Stimulated activated CD4-positive, alpha-beta T cell treated with anti-CD3 and anti-CD28 coated beads, Interleukin-4, amount 100 ng/mL, for 1 hour (primary cell): ENCODE data around the gene SERPINA10.

Experiments used
- DNase-seq: peaks from one replicate; pipeline ENCODE4 v3.0.0-alpha.2; 2020

Gene SERPINA10, protein sequence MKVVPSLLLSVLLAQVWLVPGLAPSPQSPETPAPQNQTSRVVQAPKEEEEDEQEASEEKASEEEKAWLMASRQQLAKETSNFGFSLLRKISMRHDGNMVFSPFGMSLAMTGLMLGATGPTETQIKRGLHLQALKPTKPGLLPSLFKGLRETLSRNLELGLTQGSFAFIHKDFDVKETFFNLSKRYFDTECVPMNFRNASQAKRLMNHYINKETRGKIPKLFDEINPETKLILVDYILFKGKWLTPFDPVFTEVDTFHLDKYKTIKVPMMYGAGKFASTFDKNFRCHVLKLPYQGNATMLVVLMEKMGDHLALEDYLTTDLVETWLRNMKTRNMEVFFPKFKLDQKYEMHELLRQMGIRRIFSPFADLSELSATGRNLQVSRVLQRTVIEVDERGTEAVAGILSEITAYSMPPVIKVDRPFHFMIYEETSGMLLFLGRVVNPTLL

DNA sequence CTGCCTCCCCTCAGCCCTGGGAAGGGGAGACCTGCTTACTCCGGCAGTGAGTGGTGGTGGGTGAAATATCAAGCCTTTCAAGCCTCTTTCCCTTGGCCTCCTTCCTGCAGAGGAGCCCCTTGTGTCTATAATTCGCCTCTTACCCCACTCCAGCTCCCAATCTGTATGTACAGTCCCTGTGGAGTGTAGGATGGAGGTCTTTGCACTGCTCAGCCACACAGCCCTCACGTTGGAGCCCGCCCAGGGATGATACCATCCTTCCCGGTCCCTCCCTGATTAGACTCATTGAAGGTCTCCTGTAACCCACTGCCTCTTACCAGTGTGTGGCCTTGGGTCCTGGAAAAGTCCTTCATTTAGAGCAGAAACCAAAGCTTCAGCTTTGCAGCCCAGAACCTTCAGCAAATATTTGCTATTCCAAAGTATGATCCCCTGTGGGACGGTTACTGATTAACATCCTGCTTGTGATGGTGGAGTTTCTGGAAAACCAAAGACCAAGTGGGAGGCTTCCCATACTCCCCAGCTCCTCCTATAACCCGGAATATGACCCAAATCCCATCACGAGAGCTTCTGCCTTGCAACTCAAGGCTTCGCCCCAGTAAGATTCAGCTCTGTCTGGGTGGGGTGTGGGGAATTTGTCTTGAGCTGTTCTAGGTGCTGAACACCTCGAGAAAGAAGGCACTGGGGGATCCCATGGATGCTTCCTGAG is at the start of gene SERPINA10:
TSS of gene SERPINA10 (minus strand) at position 397 of the 706 bp plus-strand sequence. CDS start 2,675 bp downstream, outside the sequence.
- DNase-seq = no peak

DNA sequence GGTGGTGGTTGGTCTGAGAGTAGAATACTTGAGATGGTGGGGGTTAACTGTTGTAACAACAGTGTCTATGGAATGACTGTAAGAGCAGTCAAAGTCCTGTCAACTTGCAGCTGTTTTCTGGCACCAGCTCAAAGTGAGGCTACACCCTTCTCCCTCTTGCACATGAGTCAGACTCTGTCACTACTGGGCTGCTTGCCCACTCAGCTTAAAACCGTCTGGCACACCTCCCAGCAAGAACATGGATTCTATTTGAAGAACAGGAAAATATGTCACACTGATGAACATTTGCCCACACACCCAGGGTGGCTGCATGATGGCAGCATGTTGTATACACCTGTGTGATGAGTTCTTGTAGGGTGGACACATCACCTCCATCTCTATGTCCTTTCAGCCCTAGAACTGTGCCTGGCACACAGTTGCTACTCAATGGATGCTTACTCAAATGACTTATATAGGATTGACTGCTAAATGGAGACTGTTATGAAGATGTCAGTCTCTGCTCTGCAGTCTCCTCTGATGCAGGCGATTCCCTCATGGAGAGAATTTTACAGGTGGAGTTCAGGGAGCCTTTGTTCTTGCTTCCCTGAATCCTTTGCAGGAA is 49.4 kb upstream of the SERPINA10 start:
- DNase-seq = peak; percentile 11

DNA sequence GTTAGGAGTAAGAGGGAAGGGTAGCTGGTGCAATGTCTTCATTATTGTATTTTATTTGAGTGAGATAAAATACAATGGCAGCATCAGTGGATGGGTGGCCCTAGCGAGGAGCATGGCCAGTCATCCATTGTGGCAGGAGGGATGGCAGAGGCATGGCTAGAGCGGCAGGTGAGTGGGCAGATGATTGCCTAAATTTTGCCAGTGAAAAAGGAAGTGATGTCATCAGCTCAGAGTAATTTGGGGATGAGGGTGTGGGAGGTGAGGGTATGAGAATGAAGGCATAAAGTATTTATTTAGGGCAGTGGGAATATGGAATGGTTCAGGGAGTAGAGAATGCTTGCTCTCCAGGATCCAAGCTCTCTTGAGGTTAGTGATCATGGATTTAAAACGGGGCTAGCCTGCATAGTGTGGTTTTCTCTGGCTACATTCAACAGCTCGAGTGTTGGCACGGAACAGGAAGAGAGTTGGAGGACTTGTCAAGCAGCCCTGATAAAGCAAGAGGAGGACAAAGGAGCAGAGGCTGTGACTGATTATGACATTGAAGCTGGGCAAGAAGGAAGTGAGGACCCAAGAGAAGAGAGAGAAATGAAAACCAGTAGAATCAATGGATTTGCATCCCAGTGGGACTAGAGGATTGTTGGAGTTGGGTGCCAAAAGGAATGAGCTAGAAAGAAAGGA is 48.7 kb upstream of the SERPINA10 start:
- DNase-seq = no peak

DNA sequence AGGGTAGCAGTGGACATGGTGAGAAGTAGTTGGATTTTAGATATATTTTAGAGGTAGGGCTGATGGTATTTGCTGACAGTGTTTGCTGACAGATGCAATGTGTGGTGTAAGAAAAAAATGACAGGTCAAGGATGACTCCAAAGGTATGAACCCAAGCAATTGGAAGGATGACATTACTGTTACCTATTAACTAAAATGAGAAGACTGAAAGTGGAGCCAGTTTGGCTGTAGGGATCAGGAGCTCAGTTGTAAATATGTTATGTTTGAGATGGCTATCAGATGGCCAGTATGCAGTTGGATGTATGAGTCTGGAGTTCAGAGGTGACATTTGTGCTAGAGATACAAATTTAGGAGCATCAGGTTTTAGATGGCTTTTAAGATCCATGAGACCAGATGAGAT is 47.5 kb upstream of the SERPINA10 start:
- no peak for DNase-seq

DNA sequence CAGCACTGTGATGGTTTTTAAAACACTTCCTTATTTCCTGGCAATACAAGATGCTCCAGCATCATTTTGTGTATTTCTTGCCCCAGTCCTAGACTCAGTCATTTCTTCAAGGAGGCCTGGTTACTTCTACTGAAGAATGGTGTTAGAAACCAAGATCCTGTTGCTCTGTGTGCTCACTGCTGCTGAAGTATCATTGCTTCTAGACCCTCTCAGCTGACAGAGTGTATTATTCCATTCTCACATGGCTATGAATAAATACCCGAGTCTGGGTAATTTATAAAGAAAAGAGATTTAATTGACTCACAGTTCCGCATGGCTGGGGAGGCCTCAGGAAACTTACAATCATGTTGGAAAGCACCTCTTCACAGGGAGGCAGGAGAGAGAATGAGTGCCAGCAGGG is 45.0 kb upstream of the SERPINA10 start:
- DNase-seq = no peak

DNA sequence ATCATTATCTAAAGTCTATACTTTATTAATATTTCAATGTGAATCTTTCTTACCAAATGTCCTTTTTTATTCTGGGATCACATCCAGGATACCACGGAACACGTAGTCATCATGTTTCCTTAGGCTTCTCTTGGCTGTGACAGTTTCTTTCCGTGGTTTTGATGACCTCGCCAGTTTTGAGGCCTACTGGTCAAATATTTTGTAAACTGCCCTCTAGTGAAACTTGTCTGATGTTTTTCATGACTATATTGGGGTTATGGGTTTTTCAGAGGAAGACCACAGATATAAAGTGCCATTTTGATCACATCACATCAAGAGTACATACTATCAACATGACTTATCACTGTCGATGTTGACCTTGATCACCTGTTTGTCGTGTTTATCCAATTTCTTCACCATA is 44.2 kb upstream of the SERPINA10 start:
- no peak for DNase-seq

DNA sequence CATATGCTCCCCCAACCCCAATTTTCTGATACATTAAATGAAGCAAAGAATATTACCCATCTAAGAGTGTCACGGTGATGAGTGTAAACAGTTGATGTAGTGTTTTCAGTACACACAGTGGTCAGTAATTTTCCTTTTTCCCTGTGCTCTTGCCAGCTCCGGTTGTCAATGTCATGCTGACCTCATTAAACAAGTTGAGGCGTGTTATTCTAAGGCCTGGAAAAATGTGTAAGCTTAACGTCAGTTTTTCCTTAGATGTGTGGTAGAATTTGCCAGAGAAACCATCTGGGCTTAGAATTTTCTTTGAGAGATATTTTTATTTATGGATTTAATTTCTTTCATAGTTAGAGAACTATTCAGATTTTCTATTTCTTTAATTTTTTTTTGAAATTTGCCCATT is 41.8 kb upstream of the SERPINA10 start:
- DNase-seq = no peak

DNA sequence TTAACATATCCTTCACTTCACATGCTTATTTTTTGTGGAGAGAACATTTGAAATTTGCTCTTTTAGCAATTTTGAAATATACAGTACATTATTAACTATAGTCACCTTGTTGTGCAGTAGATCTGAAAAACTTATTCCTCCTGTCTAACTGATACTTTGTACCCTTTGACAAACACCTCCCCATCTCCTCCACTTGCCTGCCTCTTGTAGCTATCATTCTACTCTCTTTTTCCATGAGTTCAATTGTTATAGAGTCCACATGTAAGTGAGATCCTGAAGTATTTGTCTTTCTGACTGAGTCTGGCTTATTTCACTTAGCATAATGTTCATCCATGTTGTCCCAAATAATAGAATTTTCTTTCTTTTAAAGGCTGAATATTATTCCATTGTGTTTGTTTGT is 39.5 kb upstream of the SERPINA10 start:
- DNase-seq = no peak

DNA sequence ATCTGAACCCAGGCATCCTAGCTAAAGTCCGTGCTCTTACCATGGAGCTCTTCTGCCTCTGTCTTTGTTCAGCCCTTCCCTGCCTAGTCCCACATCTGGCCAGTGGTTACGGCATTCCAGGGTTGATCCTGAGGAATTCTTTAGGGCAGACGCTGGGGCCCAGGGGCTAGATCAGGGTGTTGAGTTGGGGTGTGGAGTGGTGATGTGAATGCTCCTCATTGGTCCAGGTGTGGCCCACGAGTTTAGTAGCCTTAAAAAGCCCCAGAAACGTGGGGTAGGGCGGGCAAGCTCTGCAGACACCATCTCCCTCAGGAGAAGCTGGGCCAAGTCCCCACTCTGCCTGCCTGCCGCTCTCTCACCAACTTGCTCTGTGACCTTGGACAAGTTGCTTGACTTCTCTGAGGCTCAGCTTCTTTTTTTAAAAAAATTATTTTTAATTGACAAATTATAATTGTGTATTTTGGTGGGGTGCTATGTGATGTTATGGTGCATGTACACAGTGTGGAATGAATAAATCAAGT is 39.1 kb upstream of the SERPINA10 start:
- DNase-seq = no peak

DNA sequence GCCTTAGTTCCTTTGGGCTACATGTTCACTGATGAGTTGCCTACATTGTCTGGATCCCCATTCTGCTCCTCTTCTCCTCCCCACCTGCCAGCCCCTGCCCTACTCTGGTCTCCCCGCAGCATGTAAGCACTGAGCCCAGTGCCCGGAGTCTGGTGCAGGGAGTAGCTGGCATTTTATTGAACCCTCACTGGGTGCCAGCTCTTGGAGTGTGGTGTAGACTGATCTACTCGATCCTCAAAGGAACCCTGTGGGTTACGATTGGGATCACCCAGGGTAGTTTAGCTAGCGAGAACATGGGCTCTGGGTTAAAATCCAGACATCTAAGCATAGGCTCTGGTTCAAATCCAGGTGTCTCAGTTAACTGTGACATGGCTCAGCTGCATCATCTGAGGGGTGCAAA is 38.4 kb upstream of the SERPINA10 start:
- no peak for DNase-seq

DNA sequence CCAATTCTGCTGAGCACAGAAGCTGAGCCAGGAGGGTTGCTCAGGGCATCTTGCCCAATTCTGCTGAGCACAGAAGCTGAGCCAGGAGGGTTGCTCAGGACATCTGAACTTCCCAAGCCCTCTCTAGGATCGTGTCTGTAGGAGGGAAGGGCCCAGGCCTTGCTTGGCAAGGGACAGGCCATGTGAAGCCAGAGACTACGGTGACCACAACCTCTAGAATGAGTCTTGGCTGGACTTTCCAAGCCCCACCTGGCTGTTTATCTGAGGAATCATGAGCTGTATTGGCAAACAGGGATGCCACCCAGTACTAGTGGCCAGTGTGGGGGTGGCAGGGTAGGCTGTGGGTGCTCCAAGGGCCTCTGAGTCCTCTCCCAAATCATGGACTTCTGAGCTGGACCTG is 37.8 kb upstream of the SERPINA10 start:
- DNase-seq = no peak

DNA sequence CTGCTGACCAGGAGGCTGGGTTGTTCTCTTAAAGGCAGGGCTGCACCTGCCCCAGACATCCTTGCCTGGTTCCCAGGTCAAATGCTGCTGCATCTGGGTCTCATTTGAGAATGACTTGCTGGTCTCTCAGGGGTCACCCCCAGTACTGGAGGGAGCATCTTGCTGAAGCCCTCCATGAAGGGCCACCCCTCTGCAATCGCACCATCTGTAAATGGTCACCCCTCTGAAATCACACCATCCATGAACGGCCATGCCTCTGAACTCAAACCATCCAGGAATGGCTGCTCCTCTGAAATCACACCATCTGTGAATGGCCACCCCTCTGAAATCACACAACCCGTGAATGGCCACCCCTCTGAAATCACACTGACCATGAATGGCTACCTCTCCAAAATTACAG is 37.4 kb upstream of the SERPINA10 start:
- DNase-seq = no peak

DNA sequence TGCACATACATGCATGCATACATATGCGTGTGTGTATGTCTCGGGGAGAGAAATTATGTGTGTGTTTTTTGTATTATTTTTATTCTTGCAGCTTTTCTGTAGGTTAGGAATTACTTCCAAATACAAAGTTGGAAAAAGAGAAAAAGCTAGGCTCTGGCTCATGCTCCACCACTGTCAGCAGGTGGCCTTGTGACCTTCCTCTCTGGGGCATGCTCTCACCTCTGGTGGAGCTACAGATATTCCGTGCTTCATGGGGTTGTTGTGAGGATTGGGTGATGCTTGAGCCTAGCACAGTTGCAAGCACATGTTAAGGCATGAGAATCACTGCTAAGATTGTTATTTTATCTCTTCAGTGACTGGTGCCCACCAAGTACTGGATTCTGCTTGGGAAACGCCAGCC is 36.8 kb upstream of the SERPINA10 start:
- no peak for DNase-seq

DNA sequence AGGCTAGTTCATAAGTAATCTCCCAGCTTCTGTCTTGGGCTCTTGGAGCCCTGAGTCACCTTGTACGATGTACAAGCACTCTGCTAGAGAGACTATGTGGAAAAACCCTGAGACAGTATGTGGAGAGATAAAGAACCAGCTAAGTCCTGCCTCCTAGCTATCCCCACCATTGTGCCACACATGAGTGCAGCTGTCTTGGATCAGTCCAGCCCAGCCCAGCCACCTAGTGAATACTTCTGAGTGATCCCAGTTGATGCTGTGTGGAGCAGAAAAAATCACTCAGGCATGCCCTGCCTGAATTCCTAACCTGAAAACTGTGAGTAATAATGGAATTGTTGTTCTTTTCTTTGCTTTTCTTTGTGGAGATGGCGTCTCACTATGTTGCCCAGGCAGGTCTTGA is 35.1 kb upstream of the SERPINA10 start:
- DNase-seq = no peak

DNA sequence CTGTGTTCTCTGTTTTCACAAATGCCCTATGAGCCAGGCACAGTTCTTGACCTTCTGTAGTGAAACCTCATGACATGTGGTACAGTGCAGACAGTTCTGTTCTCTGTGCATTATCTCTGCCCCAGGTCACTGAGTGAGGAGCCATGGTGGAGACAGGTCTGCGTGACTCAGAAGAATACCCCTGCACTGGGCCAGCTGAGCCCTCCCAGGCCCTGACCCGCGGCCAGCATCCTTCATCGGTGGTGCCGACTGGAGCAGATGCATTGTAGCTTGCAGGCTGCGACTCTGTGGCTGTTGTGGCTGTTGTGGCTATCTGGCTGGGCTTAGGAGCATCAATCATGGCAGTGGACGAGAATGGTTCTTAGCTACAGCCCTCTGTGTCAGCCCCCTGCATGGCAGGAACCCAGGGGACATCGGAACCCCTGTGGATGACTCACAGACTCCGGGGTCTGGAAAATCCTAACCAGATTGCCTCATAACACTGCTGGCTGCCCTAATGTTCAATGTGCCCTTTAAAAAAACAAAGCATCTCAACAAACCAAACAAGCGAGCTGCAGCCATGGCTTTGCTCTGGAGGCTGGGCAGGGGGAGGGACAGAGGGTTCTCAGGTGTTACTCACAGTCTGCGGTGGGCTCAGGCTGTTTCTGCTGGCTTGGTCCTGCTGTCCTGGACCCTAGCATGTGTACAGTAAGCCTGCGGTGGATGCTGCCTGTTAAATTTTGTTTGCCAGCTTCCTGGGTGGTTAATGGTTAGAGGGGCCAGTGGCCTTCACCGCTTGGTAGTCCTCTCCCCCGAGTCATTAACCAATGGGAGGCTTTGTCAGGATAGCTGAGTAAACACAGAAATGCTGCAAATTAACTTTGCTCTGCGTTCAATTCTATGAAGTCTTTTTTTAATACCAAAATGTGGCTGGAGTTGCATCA is 29.8 kb upstream of the SERPINA10 start, which contains the start of gene SERPINA6:
TSS of gene SERPINA6 (minus strand) at position 689 of the 923 bp plus-strand sequence. CDS start 8,688 bp downstream, outside the sequence.
- no peak for DNase-seq

DNA sequence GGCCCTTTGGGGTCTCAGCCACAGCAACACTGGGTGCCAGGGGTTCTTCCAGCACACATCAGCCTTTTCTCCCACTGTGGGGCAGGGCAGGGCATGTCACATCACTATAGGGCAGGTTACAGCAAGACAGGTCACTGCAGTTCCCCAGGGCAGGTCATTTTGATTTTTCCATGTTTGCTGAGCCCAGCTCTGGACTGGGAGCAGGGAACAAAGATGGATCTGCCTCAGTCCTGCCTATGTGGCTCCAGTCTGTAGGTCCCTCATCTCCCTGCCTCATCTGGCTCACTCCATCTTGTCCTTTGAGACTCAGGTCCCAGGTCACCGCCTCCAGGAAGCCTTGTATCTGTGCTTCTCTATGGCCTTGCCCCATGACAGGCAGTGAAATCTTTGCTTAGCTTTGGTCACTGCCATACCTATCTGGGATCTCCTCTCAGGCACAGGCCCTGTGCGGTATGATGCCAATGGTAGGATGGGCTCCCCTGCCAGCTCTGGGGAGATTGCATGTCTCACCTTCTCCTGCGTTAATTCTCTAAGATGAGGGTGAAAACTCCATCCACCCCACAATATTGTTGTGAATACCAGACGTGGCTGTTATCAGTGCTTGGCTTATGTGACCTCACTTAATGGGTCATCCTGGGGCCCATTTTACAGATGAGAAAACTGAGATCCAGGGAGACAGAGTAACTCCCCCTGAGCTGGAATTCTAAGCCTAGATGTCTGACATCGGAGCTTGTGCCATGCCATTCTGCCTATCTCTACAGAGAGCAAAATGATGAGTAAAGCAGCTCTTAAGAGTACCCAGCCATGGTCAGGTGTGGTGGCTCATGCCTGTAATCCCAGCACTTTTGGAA is 28.6 kb upstream of the SERPINA10 start:
- no peak for DNase-seq

DNA sequence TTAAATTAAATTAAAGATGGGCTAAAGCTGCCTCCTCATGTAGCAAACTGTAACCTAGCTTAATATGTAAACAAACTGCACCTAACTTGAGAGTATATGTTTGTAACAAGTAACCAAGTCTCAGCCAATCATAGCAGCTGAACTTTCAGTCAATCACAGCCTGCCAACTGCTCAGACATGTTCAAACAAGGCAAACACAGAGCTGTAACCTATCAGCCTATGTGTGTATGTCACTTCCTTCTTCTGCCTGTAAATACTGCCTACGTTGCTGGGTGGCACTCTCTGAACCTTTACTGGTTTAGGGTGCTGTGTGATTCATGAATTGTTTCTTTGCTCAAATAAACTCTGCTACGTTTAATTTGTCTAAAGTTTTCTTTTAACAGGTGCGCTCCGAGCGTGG is 27.2 kb upstream of the SERPINA10 start:
- no peak for DNase-seq

DNA sequence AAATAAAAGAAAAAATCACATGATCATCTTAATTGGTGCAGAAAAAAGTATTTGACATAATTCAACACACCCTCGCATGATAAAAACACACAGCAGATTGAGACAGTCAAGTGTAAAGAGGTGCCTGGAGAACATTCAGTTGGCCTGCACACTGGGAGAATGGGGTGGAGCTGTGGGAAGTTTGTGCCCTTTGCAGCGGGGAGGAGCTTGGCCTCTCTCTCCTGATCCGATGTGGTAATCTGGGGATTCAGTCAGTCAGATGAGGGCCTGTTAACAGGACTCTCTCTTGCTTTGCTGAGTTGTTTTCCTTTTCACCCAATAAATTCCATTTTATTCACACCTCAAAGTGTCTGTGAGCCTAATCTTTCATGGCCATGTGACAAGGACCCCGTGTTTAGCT is 24.2 kb upstream of the SERPINA10 start:
- no peak for DNase-seq

DNA sequence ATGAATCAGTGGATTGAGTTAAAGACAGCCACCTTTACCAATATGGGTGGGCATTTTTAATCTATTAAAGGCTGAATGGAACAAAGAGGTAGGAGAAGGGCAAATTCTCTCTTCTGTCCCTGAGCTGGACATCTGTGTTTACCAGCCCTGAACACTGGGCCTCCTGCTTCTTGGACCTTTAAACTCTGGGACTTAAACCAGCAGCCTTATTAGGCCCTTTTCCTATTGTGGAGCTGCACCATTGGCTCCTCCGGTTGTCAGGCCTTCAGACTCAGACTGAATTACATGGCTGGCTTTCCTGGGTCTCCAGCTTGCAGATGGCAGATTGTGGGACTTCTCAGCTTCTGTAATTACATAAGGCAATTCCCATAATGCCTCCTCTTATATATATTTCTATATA is 23.6 kb upstream of the SERPINA10 start:
- DNase-seq = no peak

DNA sequence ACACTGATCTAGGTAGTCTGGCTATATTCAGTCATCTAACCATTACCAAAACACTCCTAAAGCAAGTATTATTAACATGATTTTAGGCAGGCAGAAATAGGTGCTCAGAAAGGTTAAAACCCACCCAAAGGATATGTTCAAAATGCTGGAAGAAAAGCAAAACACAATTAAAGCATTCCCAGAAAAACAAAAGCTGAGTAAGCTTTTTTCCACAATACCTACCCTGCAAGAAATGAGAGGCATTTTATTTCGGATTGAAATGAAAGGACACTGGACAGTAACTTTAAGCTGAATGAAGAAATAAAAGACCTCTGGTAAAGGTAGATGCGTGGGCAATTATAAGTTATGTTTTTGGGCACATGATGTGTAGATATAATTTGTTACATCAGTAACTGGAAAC is 21.8 kb upstream of the SERPINA10 start:
- DNase-seq = no peak
